Stimulated activated CD8-positive, alpha-beta memory T cell treated with anti-CD3 and anti-CD28 coated beads, Interleukin-2, amount 100 ng/mL, for 1 hour (primary cell): ENCODE data around the gene ATP6V0E2.

Experiments used
- DNase-seq, 2 donors: peaks; one replicate each; pipeline ENCODE4 v3.0.0-alpha.2; 2020; ENCODE audit warnings: low read depth in 2 of 2

The ATP6V0E2 gene

DNA sequence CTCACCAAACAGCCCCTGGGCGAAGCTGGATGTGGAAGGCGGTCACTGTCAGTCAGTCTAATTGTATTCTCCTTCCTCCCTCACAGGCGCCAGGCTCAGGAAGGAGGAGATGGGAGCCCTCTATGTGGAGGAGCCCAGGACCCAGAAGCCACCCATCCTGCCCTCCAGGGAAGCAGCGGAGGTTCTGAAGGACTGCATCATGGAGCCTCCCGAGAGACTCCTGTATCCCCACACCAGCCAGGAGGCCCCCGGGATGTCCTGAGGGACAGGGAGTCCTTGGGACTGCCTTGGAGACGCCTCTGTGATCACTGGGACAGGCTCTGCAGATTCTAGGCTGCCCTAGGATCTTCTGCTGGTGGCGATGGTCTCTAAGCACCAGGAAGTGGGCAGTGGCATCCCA is 9.7 kb upstream of the ATP6V0E2 start:
- no peak for DNase-seq

DNA sequence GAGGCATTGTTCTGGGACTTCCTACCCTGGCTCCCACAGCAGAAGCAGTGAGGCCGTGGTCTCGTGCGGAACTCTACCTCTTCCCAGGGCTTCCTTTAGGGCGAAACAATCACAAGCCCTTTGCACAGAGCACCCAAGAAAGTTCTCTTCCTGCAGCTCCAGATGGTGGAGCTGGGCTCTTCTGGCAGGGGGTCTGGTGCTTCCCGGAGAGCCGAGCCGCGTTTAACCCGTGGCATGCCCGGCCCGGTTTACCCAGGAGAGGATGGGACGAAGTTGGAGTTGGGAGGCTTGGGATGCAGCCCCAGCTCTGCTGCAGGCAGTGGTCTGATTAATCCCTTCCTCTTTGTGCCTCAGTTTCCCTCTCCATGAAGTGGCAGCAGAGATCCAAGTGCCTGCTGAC is 9.0 kb upstream of the ATP6V0E2 start:
- no peak for DNase-seq

DNA sequence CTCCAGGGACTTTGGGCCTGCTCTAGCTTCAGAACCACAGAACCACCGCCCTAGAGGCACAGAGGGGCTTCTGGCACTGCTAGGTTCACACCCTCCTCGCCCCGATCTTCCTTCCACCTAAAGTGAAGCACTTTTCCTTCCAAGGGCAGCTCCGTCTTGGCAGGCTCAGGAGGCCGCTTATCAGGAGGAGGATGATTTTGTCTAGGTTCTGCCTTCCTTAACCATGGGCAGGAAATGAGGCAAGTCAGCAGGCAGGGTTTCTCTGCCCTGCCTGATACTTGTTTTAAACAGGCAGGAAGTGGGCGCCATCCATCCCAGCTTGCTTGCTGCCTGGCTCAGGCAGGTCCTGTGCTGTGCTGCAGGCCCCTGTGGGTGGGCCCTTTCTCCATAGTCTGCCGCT is 8.3 kb upstream of the ATP6V0E2 start:
- peak in 1 of 2 donors; percentile 37 for DNase-seq

DNA sequence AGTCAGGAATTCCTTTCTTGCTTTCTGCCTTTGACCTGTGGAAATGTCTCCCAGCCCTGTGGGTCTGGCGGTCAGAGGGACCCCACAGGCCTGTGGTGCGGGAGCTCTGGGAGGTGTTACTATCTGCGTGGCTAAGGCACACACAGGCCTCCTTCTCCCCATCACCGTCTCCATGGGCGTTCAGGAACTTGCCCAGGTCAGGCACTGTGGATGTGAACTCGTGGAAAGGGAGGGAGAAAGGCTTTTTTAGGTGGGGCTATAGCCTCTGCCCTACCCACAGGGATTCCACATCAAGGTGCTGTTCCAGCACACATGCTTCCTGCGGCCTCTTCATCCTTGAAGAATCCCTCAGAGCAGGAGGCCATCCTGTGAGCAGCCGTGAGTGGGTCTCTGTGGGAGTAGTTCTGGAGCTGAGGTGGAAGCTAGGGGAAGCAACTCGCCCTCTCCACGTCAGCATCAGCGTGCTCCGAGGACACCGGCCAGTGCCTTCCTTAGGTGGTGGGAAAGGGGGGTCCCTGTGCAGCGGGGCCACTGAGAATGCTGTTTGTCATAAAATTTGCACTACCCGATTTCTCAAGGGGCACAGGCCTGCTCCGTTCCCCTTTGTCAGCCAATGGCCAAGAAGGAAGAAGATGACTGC is 7.5 kb upstream of the ATP6V0E2 start:
- DNase-seq, result no peak

DNA sequence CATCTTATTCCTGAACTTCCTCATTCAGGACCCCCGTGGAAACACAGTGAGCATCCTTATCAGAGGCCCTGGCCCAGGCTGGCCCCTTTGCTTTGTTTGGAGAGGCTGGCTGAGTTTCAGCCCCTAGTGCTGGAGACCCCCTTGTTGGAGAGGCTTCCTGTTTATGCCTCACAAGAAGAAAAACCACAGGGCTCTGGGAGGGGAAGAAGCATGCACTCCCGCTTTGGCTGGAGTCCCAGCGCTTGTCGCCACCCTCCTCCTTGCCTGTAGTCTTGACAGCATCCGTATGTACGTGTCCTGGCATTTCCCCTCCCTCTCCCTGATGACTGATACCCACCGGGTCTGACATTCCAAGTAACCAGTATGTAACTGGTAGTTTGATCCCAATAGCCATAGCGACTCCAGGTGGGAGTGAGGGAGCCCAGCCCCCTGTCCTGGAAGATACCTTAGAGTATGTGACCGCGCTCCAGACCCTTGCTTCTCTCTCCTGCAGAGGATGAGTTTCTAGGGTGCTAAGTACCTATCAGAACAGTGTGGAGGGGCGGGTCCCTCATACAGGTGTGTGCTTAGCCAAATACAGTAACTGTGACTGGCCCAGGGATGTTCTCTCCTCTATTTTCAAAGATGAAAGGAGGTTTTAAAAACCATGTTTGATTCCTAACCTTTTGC is 6.9 kb upstream of the ATP6V0E2 start:
- DNase-seq, result no peak

DNA sequence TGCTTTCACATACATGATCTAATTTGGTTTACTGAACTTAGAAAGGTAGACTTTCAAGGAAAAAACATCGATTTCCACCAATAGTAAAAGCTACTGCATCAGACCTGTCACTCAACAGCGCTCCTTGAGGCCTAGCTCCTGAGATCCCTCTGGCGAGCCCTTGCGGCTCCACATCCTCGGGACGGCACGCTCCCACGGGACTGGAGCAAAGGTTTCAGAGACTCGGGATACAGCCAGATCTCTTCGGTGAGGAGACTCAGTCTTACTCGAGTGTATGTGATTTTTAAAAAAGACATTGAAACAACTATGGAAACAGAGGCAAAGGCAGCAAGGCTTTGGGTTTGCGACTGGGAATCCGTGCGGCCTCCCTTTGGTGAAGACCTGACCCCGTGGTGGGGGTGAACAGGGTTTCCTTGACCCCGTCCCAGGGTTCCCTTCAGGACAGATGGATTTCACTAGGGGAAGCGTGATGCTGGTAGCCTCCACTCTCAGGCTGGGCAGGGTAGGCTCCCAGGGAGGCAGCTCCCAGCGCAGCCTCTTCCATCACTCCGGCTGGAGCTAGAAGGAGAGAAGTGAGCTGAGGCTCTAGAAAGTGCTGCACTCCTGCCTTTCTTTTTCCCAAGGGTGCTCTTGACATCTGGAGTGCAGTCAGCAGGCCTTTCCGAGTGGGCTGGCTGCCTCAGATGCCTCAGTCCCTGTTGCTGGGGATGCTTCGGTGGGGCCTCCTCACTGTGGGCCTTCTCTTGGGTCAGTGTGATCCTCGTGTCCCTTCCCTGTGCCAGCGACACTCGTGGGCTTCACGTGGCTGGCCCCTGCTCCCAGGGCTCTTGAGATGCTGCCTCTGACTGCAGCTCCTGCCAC is 5.8 kb upstream of the ATP6V0E2 start:
- DNase-seq, result no peak

DNA sequence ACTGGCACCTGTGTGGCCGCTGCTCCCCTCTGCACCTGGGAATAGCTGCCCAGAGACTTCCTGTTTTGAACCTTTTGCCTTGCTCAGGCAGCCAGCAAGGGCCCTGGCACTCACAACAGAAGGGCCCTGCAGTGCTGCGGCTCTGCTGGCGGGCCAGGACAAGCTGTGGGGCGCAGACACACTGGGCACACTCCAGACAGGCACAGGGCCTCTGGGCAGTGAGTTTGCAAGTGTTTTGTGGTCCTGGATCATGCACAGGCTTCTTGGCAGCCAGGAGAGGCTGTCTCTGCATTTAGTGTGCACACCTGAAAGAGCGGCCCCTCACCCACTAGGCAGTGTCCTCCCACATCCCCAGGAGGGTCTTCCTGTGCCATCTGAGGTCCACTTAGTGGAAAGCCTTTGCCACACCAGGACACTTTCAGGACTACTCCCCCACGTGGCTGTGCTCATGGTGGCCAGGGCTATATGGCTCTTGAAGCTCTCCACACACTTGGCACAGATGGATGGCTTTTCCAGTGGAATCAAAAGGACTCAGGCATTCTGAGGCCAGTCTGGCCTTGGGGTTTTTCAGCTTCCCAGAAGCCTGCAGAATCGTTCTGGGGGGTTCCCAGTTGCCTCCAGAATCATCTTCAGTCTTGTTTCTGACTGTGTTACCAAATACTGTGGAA is 5.0 kb upstream of the ATP6V0E2 start:
- no peak for DNase-seq

DNA sequence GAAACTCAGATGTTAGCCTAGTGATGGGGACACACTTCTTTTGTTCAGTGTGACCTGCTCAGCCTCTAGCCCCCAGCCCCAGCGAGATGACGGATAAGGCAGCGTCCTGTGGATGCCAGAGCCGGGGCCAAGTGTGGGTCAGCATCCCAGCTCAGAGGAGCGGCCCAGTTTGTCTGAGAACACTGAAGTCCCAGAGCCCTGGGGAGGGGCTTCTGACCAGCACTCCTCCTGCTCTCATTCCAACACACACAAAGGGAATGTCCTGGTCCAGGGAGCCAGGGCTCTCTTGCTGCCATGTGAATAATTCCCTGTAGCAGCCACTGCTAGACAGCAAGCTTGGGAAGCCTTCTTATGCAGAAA is 4.5 kb upstream of the ATP6V0E2 start:
- DNase-seq, result no peak

DNA sequence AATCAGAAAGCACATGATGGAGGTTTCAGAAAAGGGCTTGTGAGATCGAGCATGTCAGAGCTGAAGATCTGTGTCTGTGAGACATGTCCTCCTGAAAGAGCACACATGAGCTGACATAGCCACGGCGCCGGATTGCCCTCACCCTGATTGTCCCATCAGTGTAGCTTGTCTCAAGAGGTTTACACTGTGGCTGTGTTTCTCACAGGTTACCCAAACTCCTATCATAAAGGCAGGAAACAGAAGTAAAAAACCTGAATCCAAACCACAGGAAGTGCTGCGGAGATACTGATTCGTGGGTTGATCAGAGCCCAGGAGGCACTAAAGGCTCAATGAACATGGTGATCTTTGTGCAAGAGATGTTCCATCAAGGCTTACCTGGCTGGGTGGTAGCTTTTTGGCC is 3.9 kb upstream of the ATP6V0E2 start:
- DNase-seq, result no peak

DNA sequence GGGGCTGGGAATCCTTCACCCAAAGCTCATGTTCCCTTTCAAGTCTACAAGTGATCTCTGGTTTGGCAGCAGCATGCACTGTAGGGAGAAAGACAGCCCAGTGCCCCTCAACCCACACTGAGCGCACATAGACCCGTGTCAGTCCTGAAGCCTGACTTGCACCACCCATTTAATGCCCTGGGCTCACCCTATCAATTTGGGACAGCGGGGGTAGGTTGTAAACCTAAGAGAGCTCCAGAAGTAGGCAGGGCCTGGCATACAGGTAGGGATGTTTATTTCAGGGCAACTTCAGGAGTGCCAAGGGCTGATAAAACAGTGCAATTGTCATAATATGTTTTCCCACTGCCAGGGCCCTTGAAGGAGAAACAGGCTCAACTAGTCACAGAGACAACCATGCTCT is 3.5 kb upstream of the ATP6V0E2 start:
- no peak for DNase-seq

DNA sequence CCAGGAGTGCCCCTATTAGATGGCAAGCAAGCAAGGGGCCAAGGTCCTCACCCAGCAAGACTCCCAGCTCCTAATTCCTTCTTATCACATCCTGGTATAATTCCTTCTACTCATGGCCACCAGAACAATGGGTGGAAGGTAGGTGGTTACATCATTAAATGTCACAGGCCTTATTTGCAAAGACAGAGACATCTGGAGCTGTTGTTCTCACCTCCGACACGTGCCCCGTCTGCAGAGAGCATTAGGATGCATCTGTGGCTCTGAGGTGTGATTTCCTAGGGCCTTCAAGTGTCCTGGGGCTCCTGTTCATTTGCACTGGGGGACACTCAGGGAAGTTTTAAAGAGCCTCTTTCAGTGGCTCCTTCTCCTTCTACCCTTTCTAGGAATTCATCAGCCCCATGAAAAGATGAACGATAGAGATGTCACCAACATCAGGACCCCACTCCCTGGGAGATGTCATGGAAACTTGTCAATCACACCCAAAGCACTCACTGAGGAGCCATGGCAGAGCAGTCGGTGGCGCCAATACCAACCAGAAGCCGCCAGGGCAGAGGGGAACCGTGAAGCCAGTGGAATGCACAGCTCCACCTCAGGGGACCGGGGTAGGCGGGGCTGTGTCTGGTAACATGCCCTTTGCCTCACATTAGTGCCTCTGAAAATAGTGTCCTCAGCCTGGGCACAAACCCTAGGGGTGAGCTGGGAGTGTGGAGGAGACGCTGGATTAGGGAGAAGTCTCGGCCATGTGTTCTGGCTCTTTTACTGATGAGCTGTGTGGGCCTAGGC is 2.9 kb upstream of the ATP6V0E2 start:
- no peak for DNase-seq

DNA sequence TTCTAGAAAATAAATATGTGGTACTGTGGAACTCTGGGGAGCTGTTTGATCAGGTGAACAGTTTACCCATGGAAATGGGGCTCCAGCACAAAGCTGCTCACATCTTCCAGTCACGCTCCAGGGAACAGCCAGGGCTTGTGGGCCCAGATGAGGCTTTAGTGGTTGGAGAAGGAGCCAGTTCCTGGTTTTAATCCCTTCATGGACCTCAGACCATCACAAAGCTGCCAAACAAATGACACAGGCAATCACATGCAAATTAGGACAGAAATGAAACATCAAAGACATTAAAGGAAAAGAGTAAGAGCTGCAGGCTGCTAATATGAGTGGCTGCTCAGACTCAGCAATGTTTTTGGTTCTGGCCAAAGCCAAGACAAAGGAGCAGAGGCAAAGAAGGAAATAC is 2.2 kb upstream of the ATP6V0E2 start:
- no peak for DNase-seq

DNA sequence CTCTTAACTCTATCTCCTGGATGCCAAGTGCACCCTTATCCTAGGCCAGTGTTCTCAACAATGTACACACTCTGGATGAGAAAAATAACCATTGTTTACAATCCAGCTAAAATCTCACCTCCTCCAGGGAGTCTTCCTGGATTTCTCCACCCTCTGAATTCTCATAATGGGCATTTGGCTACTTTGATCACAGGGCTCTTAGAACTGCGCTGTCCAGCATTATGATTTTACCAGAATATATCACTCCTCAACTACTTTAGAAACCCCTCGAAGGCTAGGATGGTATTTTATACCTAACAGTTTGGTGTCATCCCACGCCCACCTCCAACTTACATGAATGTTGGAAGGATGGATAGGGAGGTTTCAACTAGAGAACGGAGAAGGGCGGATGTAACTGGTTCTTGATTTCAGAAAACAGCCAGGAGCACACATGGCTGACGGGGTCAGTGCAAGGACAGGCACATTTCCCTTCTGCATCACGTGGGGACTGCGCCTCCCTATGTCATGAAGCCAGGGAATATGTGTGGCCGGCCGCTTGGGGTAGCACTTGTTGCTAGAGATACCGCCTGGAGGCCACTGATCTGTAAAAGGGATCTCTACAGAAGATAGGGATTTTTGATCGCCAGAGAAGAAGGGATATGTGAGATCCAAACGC is 1.2 kb upstream of the ATP6V0E2 start:
- no peak for DNase-seq

DNA sequence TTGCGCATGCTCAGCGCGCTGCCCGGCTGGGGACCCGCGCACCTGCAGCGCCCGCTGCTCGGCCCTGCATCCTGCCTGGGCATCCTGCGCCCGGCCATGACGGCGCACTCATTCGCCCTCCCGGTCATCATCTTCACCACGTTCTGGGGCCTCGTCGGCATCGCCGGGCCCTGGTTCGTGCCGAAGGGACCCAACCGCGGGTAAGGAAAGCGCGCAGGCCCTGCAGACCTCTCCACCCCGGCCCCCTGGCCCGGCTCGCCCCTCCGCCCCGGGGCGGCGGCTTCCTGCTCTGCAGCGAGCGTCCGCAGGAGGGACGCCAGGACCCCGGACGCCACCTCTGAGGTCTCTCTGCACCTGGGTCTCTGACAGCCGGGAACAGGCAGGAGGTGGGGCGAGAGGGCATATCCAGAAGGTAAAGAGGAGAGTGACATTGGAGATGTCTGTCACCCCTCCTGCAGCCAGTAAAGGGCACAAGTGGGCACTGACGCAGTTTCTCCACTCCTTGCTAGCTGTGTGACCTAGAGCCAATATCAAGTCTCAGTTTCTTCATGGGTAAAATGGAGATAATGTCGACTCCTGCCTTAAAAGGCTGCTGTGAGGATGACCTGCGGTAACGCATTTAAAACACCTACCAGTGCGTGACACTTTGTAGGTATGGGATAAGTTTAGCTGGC is 338 bp downstream of the ATP6V0E2 start:
- no peak for DNase-seq

DNA sequence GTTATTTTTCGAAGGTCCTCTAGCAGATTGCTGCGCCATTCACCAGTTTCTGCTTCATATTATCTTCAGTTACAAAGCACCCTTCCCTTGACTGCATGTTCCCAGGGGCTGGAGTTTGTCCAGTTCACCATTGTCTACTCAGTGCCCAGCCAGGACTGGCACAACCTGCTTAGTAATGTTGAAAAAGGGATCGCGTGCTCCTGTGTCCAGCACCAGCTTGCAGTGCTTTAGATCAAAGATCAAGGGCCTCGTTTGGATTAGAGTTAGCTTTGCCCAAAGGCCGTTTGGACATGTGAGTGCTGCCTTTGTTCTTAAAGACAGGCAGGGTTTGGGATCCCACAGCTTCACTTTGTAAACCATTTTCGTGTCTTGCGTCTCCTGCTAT is 867 bp downstream of the ATP6V0E2 start:
- DNase-seq, result no peak

DNA sequence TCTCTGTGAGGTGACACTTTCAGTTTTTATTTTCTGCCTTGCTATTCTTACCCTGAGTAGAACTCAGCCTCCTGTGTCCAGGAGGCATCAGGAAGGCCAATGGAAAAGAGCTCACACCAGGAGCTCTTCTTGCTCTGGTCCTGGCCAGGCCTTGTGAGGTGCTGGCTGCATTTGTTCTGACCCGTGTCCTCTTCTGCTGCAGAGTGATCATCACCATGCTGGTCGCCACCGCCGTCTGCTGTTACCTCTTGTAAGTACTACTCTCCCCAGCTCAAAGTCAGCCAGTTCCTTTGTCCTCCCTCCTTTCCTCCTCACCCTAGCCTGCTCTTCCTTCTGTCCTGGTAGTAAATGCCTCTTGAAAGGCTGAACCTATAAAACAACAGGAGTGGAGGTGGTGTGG is 1.6 kb downstream of the ATP6V0E2 start:
- no peak for DNase-seq

DNA sequence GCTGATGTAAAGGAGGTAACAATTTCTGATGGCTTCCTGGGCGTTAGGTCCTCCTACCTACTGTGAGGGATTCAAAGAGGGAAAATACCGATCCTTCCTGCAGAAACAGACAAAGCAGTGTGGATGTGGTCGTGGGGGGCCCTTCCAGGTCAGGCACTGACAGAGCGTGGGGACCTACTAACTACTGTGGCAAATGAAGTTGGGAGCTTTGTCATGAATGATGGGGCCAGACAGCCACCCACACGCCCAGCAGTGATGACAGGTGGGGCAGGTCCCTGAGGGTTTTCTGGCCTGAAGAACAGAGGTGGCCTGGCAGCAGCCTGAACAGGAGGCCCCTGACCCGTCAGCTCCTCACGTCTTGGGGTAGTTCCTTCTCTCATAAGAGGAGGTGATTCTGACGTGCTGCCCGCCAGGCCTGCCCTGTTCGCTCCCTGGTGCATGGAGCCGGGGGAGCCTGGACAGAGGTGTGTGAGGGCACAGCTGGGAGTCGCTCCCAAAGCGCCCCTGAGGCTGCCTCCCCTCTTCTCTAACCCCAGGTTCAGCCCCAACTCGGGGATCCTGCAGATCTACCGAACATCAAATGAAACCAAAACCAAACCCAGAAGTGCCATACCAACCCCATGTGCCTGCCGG is 4.2 kb downstream of the ATP6V0E2 start:
- no peak for DNase-seq

DNA sequence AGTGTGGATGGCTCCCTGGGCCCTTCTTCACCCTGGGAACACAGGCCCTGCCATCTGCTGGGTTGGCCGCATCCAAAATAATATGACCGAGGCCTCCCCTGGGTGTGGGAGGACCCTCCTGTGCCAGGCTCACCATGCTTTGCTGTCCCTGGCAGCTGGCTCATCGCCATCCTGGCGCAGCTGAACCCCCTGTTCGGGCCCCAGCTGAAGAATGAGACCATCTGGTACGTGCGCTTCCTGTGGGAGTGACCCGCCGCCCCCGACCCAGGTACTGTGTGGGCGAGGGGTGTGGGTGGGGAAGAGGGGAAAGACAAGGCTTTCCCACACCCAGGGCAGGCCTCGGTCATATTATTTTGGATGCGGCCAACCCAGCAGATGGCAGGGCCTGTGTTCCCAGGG is 4.8 kb downstream of the ATP6V0E2 start:
- no peak for DNase-seq

DNA sequence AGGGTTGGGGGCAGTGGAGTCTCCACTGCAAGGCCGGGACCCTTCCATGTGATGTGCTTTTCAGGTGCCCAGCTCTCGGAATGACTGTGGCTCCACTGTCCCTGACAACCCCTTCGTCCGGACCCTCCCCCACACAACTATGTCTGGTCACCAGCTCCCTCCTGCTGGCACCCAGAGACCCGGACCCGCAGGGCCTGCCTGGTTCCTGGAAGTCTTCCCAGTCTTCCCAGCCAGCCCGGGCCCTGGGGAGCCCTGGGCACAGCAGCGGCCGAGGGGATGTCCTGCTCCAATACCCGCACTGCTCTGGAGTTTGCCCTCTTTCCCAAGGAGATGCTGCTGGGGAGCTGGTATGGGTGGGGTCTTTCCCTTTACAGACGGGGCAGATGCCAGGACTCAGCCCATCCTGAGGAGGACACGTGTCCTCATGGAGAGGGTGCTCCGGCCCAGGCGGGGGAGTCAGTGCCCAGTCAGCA is 5.5 kb downstream of the ATP6V0E2 start:
- no peak for DNase-seq
